ENCODE results near the gene RELA. TPM values are rescaled to one million over a fixed set of nuclear protein-coding genes. Genes with fewer than 3 reads are reported as not detected.
A peak's percentile ranks its signal among the peaks of the same experiment; 100 is the strongest.

RELA gene
- total RNA-seq, 2 donors from 2014 or later: 51.8 to 98.4 TPM

- intact Hi-C loops (cut with DNase I): loop anchor here (5.0 kb wide), 1 partner anchor 35 kb away; the partner anchor contains the start of gene PCNX3
- peaks cover 0 to 25% of the 10 kb centered on the region in 2 donors for H3K36me3 ChIP-seq
- 27% methylated on average over 28 of the region's 28 CpGs for WGBS
- peak; percentile 76 for DNase-seq (ENCODE audit: low spot score)
- no peaks in the 10 kb centered on the region for H3K9me3 ChIP-seq
- peak overlapping the region; percentile 96 for H3K27ac ChIP-seq
- peak overlapping the region; percentile 40 to 47 for H3K4me3 ChIP-seq
- TF ChIP-seq POLR2A (IDR thresholded peaks at IDR 0.05) (no peak), POLR2AphosphoS5 (IDR thresholded peaks at IDR 0.05) (peak; percentile 38), CTCF (IDR thresholded peaks at IDR 0.05) (no peak)
- no peaks in the 10 kb centered on the region for H3K27me3 ChIP-seq (replicated peaks; ENCODE audit: insufficient read depth)
- H3K4me1 ChIP-seq (replicated peaks): peaks cover 27% of the 10 kb centered on the region
These were observed 10.9 kb downstream of the RELA start for GRCh38 chr11:65651589-65652510.

- WGBS: 94% methylated on average over 3 of the region's 3 CpGs
- peaks cover 27% of the 10 kb centered on the region for H3K4me1 ChIP-seq (replicated peaks)
- no peak overlapping the region for H3K4me3 ChIP-seq
- no peaks in the 10 kb centered on the region for H3K9me3 ChIP-seq
- H3K27me3 ChIP-seq (replicated peaks; ENCODE audit: insufficient read depth): no peaks in the 10 kb centered on the region
- peak overlapping the region; percentile 96 for H3K27ac ChIP-seq
- H3K36me3 ChIP-seq: peaks cover 0 to 21% of the 10 kb centered on the region in 2 donors
- TF ChIP-seq POLR2AphosphoS5 (IDR thresholded peaks at IDR 0.05) (no peak), POLR2A (IDR thresholded peaks at IDR 0.05) (no peak), CTCF (IDR thresholded peaks at IDR 0.05) (no peak)
- DNase-seq (ENCODE audit: low spot score): no peak
- intact Hi-C loops (cut with DNase I): loop anchor here (5.0 kb wide), 1 partner anchor 34 kb away; the partner anchor contains the start of gene PCNX3
These were observed 11.5 kb downstream of the RELA start for GRCh38 chr11:65651339-65651588.

- 52% methylated on average over 20 of the region's 20 CpGs for WGBS
- peak; percentile 67 for TF ChIP-seq POLR2A (IDR thresholded peaks at IDR 0.05)
- peak; percentile 49 for TF ChIP-seq POLR2AphosphoS5 (IDR thresholded peaks at IDR 0.05)
- peak in 1 of 4 experiments; percentile 16 for TF ChIP-seq CTCF (IDR thresholded peaks at IDR 0.05)
- Histone ChIP-seq H3K4me3 (no peak overlapping the region), H3K4me1 (replicated peaks) (peaks cover 27% of the 10 kb centered on the region), H3K36me3 (peaks cover 0 to 16% of the 10 kb centered on the region in 2 donors), H3K9me3 (no peaks in the 10 kb centered on the region), H3K27me3 (replicated peaks; ENCODE audit: insufficient read depth) (no peaks in the 10 kb centered on the region), H3K27ac (peak overlapping the region; percentile 96)
- intact Hi-C loops (cut with DNase I): loop anchor here (5.0 kb wide), 1 partner anchor 33 kb away; the partner anchor contains the start of gene PCNX3
- DNase-seq (ENCODE audit: low spot score): peak; percentile 51
These were observed 12.0 kb downstream of the RELA start for GRCh38 chr11:65650547-65651338.

- peaks cover 0 to 8% of the 10 kb centered on the region in 2 donors for H3K36me3 ChIP-seq
- intact Hi-C loops (cut with DNase I): loop anchor here (5.0 kb wide), 1 partner anchor 33 kb away; the partner anchor contains the start of gene PCNX3
These were observed 12.8 kb downstream of the RELA start for GRCh38 chr11:65649656-65650546.

More at GRCh38 chr11:65649656-65650546, 12.8 kb downstream of the RELA start:
- H3K9me3 ChIP-seq: no peaks in the 10 kb centered on the region
- no peak for DNase-seq (ENCODE audit: low spot score)
- WGBS: 71% methylated on average over 15 of the region's 16 CpGs
- H3K27ac ChIP-seq: peak overlapping the region; percentile 96
- TF ChIP-seq CTCF (IDR thresholded peaks at IDR 0.05) (no peak), POLR2AphosphoS5 (IDR thresholded peaks at IDR 0.05) (no peak), POLR2A (IDR thresholded peaks at IDR 0.05) (no peak)
- peaks cover 27% of the 10 kb centered on the region for H3K4me1 ChIP-seq (replicated peaks)
- H3K4me3 ChIP-seq: no peak overlapping the region
- no peaks in the 10 kb centered on the region for H3K27me3 ChIP-seq (replicated peaks; ENCODE audit: insufficient read depth)

Measured in prostate gland (tissue), 2 donors.